ENCODE measurements around the gene EGFR.

EGFR gene

DNA sequence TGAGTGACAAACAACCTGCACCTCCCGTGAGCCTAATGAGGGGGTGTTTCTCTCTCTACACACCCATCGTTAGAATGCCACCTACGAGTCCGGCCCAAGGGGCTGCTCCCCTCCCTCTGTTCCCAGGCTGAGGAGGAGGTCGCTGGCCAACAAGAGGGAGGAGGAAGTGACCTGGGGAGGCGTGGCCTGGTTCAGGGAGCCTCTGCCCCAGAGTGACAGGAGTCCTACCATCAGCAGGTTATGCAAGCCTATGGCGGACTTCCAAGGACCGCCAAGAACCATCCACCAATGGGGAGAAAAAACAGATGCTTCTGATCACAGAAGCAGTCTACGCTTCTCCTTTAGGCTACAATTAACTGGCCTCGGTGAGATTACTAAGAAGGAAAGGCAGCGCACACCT, 12.3 kb upstream of the EGFR start:
- no peaks in the 10 kb centered on the region for H3K9me2 ChIP-seq (replicated peaks; ENCODE audit: insufficient read depth, low read length)
- H3K27ac ChIP-seq (ENCODE audit: low read depth, low read length), result no peak overlapping the region
- H3K79me2 ChIP-seq (ENCODE audit: insufficient read depth, low read length), result no peaks in the 10 kb centered on the region
- no peaks in the 10 kb centered on the region for H3F3A ChIP-seq (ENCODE audit: insufficient read depth)
- no peaks in the 10 kb centered on the region for H3K27me3 ChIP-seq (ENCODE audit: low read length)
- no peak overlapping the region for H3K4me3 ChIP-seq (ENCODE audit: insufficient read depth, low read length, poor library complexity, severe bottlenecking)
- TF ChIP-seq, protein P1, sequence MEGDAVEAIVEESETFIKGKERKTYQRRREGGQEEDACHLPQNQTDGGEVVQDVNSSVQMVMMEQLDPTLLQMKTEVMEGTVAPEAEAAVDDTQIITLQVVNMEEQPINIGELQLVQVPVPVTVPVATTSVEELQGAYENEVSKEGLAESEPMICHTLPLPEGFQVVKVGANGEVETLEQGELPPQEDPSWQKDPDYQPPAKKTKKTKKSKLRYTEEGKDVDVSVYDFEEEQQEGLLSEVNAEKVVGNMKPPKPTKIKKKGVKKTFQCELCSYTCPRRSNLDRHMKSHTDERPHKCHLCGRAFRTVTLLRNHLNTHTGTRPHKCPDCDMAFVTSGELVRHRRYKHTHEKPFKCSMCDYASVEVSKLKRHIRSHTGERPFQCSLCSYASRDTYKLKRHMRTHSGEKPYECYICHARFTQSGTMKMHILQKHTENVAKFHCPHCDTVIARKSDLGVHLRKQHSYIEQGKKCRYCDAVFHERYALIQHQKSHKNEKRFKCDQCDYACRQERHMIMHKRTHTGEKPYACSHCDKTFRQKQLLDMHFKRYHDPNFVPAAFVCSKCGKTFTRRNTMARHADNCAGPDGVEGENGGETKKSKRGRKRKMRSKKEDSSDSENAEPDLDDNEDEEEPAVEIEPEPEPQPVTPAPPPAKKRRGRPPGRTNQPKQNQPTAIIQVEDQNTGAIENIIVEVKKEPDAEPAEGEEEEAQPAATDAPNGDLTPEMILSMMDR (IDR thresholded peaks at IDR 0.05; ENCODE audit: insufficient read depth, low read length, poor library complexity, severe bottlenecking), result no peak
- no peak for TF ChIP-seq EZH2phosphoT487 (conservative IDR thresholded peaks at IDR 0.05; ENCODE audit: low read length)
- no peak overlapping the region for H2AFZ ChIP-seq (ENCODE audit: low read depth, low read length, severe bottlenecking)
- H4K20me1 ChIP-seq (ENCODE audit: low read depth, low read length), result no peaks in the 10 kb centered on the region
- H3K4me2 ChIP-seq (ENCODE audit: low read depth, low read length, poor library complexity, severe bottlenecking), result no peak overlapping the region
- no peaks in the 10 kb centered on the region for H3K36me3 ChIP-seq (ENCODE audit: low read length)
- no peaks in the 10 kb centered on the region; the same call in 1 of the 2 replicates for H3K9me3 ChIP-seq (ENCODE audit: insufficient read depth, low read length)
- H3K9ac ChIP-seq (ENCODE audit: low read length), result no peak overlapping the region

DNA sequence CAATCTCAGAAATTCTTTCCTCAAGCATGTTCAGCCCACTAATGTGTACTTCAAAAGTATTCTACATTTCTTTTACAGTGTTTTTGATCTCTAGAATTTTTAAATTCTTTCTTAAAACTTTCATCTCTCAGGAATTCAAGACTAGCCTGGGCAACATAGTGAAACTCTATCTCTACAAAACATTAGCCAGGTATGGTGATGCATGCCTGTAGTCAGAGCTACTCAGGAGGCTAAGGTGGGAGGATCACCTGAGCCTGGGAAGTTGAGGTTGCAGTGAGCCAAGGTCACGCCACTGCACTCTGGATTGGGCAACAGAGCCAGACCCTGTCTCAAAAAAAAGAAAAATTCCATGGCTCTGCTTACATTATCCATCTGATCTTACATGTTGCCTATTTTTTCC, 5.0 kb upstream of the EGFR start:
- no peaks in the 10 kb centered on the region for H4K20me1 ChIP-seq (ENCODE audit: low read depth, low read length)
- no peaks in the 10 kb centered on the region for H3K27me3 ChIP-seq (ENCODE audit: low read length)
- H3K9me3 ChIP-seq (ENCODE audit: insufficient read depth, low read length), result no peaks in the 10 kb centered on the region; the same call in 1 of the 2 replicates
- H3K4me3 ChIP-seq (ENCODE audit: insufficient read depth, low read length, poor library complexity, severe bottlenecking), result no peak overlapping the region
- no peaks in the 10 kb centered on the region for H3K79me2 ChIP-seq (ENCODE audit: insufficient read depth, low read length)
- H3F3A ChIP-seq (ENCODE audit: insufficient read depth), result no peaks in the 10 kb centered on the region
- H3K36me3 ChIP-seq (ENCODE audit: low read length), result no peaks in the 10 kb centered on the region
- no peak for TF ChIP-seq EZH2phosphoT487 (conservative IDR thresholded peaks at IDR 0.05; ENCODE audit: low read length)
- TF ChIP-seq, protein P1 (IDR thresholded peaks at IDR 0.05; ENCODE audit: insufficient read depth, low read length, poor library complexity, severe bottlenecking), result no peak
- no peak overlapping the region for H3K27ac ChIP-seq (ENCODE audit: low read depth, low read length)
- H3K9ac ChIP-seq (ENCODE audit: low read length), result no peak overlapping the region
- H3K9me2 ChIP-seq (replicated peaks; ENCODE audit: insufficient read depth, low read length), result no peaks in the 10 kb centered on the region
- no peak overlapping the region for H2AFZ ChIP-seq (ENCODE audit: low read depth, low read length, severe bottlenecking)
- H3K4me2 ChIP-seq (ENCODE audit: low read depth, low read length, poor library complexity, severe bottlenecking), result no peak overlapping the region

DNA sequence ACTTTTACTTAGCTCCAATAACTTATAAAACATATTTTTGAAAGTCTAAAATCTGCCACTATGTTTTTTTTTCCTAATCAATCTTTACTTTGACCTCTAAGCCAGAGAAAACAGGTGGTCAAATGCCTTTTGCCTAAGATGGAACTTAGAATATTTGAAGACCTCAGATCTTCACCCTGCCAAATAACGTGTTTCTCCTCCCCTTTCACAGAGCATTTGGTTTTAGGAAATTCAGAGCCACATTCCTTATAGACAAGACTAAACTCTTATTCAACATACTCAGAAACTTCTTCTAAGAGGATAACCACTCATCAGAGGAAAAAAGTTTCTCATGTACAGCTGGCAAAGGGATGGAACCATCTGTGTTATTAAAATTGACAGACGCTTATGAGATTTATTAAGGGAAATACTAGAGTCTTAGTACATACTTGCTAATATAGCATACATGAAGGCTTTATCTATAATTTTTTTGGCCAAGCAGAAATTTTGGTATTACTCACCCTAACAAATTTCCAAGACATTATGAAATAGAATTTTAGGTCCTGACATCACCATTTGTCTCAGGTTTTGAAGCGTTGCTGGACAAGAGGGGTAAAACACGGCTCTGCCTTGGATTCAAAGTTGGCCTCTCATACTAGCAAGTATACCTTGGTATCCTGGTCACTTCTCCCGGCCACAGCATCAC, 2.6 kb upstream of the EGFR start:
- no peaks in the 10 kb centered on the region for H3F3A ChIP-seq (ENCODE audit: insufficient read depth)
- H3K9me2 ChIP-seq (replicated peaks; ENCODE audit: insufficient read depth, low read length), result no peaks in the 10 kb centered on the region
- no peaks in the 10 kb centered on the region for H3K36me3 ChIP-seq (ENCODE audit: low read length)
- no peak overlapping the region for H3K4me2 ChIP-seq (ENCODE audit: low read depth, low read length, poor library complexity, severe bottlenecking)
- H3K9ac ChIP-seq (ENCODE audit: low read length), result no peak overlapping the region
- H3K27ac ChIP-seq (ENCODE audit: low read depth, low read length), result no peak overlapping the region
- no peak overlapping the region for H3K4me3 ChIP-seq (ENCODE audit: insufficient read depth, low read length, poor library complexity, severe bottlenecking)
- no peaks in the 10 kb centered on the region for H3K9me3 ChIP-seq (ENCODE audit: insufficient read depth, low read length)
- no peak overlapping the region for H2AFZ ChIP-seq (ENCODE audit: low read depth, low read length, severe bottlenecking)
- no peaks in the 10 kb centered on the region for H3K27me3 ChIP-seq (ENCODE audit: low read length)
- TF ChIP-seq EZH2phosphoT487 (conservative IDR thresholded peaks at IDR 0.05; ENCODE audit: low read length), result no peak
- TF ChIP-seq, protein P1 (IDR thresholded peaks at IDR 0.05; ENCODE audit: insufficient read depth, low read length, poor library complexity, severe bottlenecking), result no peak
- no peaks in the 10 kb centered on the region for H4K20me1 ChIP-seq (ENCODE audit: low read depth, low read length)
- no peaks in the 10 kb centered on the region for H3K79me2 ChIP-seq (ENCODE audit: insufficient read depth, low read length)
